Lower leg skin (tissue), 3 donors: Measurements from ENCODE around the gene RIMS4.

ENCODE experiments used
- POLR2A ChIP-seq, 2 donors: fragments of 450-650 bp; IDR thresholded peaks; one replicate each; pipeline ENCODE4 v1.6.1; 2016 to 2017; ENCODE audit warnings: antibody characterized with exemption in 2 of 2, mild to moderate bottlenecking in 1 of 2, moderate library complexity in 1 of 2
- TF ChIP-seq, protein P1 (sequence below), 3 donors: fragments of 450-650 bp; IDR thresholded peaks; one replicate each; pipeline ENCODE4 v1.5.1; 2016; ENCODE audit warnings: antibody characterized with exemption in 3 of 3, mild to moderate bottlenecking in 3 of 3, moderate library complexity in 2 of 3

DNA sequence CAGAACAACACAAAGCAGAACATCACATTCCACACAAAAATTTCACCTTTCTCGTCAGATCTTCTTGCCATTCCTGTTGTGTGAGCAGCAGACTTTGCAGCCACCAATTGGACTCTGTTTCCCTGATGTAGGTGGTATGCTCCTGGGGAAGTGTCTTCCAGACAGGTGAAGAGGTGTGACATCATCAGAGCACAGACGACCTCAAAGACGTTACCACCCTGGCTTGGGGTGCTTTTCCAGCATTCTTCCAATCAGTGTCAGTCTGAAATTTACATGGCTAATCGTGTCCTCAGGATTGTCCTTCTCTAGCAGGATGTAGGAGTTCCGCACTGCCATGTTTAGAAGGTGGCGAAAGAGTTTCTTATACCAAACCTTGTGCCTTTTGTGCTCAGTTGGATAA, 31.6 kb upstream of the RIMS4 start:
- TF ChIP-seq, protein P1, sequence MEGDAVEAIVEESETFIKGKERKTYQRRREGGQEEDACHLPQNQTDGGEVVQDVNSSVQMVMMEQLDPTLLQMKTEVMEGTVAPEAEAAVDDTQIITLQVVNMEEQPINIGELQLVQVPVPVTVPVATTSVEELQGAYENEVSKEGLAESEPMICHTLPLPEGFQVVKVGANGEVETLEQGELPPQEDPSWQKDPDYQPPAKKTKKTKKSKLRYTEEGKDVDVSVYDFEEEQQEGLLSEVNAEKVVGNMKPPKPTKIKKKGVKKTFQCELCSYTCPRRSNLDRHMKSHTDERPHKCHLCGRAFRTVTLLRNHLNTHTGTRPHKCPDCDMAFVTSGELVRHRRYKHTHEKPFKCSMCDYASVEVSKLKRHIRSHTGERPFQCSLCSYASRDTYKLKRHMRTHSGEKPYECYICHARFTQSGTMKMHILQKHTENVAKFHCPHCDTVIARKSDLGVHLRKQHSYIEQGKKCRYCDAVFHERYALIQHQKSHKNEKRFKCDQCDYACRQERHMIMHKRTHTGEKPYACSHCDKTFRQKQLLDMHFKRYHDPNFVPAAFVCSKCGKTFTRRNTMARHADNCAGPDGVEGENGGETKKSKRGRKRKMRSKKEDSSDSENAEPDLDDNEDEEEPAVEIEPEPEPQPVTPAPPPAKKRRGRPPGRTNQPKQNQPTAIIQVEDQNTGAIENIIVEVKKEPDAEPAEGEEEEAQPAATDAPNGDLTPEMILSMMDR (IDR thresholded peaks at IDR 0.05): no peak
- no peak for TF ChIP-seq POLR2A (IDR thresholded peaks at IDR 0.05)
